ENCODE measurements around the gene CPSF3.

DNA sequence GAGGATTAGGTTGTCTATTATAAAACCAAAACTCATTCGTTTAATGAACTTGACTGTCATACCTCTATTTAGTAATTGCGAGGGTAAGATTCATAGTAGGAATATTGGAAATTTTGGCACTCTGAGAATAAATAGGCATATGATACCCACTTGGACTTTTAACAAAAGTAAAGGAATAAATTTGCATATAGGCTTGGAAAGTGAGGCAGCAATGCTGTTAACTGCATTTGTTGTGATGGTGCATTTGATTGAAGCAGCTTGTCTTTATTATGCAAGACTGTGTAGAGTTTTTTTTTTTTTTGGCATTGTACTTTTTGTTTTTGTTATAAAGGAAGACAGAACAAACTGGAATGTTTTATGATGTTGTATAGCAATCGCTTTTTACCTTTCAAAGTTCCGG is 19.0 kb upstream of the CPSF3 start:
- TF ChIP-seq, protein P1, sequence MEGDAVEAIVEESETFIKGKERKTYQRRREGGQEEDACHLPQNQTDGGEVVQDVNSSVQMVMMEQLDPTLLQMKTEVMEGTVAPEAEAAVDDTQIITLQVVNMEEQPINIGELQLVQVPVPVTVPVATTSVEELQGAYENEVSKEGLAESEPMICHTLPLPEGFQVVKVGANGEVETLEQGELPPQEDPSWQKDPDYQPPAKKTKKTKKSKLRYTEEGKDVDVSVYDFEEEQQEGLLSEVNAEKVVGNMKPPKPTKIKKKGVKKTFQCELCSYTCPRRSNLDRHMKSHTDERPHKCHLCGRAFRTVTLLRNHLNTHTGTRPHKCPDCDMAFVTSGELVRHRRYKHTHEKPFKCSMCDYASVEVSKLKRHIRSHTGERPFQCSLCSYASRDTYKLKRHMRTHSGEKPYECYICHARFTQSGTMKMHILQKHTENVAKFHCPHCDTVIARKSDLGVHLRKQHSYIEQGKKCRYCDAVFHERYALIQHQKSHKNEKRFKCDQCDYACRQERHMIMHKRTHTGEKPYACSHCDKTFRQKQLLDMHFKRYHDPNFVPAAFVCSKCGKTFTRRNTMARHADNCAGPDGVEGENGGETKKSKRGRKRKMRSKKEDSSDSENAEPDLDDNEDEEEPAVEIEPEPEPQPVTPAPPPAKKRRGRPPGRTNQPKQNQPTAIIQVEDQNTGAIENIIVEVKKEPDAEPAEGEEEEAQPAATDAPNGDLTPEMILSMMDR (conservative IDR thresholded peaks at IDR 0.05) = no peak
- TF ChIP-seq ZFX (IDR thresholded peaks at IDR 0.05) = no peak
